MM.1S (cell line): ENCODE results near the gene LRRC10.

Experiments used
- EZH2 ChIP-seq: fragments of 300-600 bp; sonication (generic); optimal IDR thresholded peaks from 2 replicates; pipeline ENCODE3; 2017; ENCODE audit warnings: low read depth, mild to moderate bottlenecking, antibody characterized with exemption, low read length, mixed read lengths
- TF ChIP-seq, protein P1 (sequence below): fragments of 300-600 bp; sonication (generic); IDR thresholded peaks from 2 replicates; pipeline ENCODE4 v1.5.1; 2016; ENCODE audit warnings: antibody characterized with exemption, low read length, mixed read lengths

DNA sequence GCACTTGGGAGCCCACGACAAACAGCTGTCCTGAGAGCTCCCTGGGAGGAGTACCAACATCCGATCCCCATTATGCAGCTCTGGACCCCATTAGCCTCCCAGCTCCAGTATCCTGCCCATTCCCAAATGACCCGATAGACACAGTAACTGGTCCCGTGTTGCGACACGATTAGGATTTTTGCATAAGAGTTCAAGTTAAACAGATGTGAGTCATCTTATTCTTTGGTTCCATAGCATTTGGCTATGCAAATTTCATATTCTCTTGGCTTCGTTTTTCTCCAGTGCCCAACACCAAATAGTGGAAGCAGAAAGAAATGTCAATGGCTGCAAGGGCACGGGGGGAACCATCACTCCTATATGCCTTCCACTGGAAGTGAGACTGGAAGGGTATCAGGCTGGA is 43.0 kb upstream of the LRRC10 start:
- TF ChIP-seq, protein P1, sequence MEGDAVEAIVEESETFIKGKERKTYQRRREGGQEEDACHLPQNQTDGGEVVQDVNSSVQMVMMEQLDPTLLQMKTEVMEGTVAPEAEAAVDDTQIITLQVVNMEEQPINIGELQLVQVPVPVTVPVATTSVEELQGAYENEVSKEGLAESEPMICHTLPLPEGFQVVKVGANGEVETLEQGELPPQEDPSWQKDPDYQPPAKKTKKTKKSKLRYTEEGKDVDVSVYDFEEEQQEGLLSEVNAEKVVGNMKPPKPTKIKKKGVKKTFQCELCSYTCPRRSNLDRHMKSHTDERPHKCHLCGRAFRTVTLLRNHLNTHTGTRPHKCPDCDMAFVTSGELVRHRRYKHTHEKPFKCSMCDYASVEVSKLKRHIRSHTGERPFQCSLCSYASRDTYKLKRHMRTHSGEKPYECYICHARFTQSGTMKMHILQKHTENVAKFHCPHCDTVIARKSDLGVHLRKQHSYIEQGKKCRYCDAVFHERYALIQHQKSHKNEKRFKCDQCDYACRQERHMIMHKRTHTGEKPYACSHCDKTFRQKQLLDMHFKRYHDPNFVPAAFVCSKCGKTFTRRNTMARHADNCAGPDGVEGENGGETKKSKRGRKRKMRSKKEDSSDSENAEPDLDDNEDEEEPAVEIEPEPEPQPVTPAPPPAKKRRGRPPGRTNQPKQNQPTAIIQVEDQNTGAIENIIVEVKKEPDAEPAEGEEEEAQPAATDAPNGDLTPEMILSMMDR: no peak
- no peak for TF ChIP-seq EZH2
